Stimulated activated CD4-positive, alpha-beta T cell treated with anti-CD3 and anti-CD28 coated beads, Interleukin-4, amount 100 ng/mL, for 24 hours (primary cell): ENCODE results near the gene DPEP2NB.
"Not testable (repeated sequence)": the region's sequence is repeated elsewhere in the genome, so short reads cannot be mapped to it uniquely, and the experiment has no call there.

Experiments used
- DNase-seq: peaks from one replicate; pipeline ENCODE4 v3.0.0-alpha.2; 2020

DPEP2NB gene

DNA sequence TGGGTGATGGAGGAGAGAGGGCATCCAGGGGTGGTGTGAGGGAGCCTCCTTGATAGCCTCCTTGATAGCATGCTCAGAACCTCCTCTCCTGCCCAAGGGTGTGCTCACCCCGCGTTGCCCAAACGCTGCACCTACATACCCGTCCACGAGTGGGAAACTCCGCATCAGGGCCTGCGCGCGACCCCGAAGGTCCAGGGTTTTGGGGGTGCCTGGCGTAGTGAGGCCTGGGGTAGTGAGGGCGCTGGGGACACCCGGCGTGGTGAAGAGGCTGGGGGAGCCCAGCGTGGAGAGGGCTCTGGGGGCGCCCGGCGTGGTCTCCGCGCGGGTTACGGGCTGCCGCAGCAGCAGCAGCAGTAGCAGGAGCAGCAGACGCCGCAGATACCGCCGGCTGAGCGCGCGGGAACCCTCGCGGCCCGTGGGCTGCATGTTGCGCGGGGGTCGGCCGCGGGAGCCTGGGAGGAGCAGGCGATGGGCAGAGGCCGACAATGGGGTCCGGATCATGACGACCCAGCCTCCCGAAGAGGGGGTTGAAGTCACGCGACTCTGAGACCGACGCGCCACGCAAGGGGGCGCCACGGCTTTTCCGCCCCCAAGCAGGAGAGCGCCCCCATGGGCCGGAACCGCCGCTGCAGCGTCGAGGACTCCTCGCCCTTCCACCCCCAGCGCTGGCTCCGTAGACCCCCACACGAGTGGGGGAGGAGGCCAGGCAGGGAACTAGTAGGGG is 35.6 kb downstream of the DPEP2NB start, which contains the start of gene DPEP3:
DPEP3 (minus strand) TSS at position 545 of the 724 bp plus-strand sequence; CDS start at position 426, 119 bp downstream.
- DNase-seq = no peak

- DNase-seq = no peak
Observed at GRCh38 chr16:67977469-67978227, 38.1 kb downstream of the DPEP2NB start.

DNA sequence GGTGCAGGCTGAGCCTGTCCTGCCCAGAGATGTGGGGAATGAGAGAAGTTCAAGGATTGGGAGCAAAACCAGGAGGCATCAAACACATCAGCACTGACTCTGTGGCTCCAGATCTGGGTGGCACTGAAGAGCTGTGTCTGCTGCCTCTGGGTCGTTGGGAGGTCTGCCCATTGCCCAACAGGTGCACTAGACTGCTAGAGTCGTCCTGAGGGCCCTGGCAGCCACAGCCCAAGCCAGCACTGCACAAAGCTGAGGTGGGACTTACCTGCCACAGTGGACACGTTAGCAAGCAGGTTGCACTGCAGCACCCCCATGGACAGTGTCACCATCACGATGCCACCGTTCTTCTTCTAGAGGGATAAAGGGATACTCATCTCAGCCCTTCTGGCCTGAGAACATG is 38.7 kb downstream of the DPEP2NB start:
- no peak for DNase-seq

DNA sequence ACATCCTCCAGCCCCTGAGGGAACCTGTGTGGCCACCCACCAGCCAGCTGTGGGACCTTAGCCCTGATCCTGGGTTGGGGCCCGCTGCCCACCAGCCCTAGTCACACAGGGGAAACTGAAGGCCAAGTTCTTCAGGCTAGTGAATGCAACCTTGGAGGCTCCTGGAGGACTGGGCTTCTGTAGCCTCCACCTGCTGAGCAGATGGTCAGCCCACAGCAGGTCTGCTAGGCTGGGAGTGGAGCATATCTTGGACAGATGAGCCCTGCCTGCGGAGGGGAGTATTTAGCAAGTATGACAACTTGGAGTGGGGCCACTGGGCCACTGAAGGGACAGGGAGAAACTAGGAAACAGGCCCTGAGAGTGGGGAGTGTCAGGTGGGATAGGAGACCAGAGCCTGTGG is 39.5 kb downstream of the DPEP2NB start:
- DNase-seq = no peak

DNA sequence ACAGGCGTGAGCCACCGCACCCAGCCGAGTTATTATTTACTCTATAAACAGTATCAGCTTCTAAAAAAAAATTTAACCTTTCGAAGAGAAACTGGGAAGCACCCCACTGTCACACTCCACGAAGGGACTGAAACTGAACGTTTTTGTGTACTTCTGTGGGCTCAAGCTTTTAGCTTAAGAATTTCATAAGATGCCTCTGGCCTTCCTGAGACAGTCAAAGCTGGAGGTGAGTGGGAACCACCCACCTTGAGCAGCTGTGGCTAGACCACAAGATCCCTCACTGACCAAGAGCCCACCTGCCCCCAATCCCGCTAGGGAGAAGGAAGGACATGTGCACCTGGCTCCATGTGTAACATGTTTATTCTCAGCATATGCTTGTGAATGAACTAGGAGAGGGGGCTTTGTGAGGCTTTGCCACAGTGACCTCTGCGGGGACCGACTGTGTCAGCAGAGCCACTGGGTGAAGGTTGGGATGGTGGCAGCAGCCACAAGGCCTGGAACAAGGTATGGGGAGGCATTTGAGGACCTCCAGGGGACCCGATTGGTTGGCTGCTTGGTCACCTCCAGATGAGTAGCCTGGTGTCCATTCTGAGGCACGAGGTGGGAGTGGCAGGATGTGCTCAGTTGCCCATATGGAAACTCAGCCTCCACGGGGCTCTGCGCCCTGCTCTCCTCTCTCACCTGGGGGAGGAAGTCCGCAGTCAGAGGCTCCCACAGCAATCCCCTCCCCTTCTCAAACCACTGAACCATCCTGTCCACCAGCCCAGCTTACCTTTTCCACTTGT is 40.2 kb downstream of the DPEP2NB start:
- no peak for DNase-seq

GRCh38 chr16:67972285-67972684 is 43.4 kb downstream of the DPEP2NB start:
- DNase-seq = not testable (repeated sequence)

DNA sequence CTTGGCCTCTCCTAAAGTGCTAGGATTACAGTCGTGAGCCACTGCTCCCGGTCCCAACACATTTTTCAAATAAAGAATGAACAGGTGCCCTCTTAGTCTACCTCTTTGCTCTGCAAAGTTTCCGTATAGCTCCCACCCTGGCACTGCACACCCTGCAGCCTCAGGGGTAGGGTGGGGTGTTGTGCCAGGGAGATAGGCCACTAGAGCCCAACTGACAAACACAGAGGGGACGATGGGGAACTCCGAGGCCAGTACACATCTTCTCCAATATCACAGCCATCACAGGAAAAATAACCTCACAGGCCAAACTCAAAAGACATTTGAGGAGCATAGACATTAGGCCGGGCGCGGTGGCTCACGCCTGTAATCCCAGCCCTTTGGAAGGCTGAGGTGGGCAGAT is 44.6 kb downstream of the DPEP2NB start:
- DNase-seq = no peak

DNA sequence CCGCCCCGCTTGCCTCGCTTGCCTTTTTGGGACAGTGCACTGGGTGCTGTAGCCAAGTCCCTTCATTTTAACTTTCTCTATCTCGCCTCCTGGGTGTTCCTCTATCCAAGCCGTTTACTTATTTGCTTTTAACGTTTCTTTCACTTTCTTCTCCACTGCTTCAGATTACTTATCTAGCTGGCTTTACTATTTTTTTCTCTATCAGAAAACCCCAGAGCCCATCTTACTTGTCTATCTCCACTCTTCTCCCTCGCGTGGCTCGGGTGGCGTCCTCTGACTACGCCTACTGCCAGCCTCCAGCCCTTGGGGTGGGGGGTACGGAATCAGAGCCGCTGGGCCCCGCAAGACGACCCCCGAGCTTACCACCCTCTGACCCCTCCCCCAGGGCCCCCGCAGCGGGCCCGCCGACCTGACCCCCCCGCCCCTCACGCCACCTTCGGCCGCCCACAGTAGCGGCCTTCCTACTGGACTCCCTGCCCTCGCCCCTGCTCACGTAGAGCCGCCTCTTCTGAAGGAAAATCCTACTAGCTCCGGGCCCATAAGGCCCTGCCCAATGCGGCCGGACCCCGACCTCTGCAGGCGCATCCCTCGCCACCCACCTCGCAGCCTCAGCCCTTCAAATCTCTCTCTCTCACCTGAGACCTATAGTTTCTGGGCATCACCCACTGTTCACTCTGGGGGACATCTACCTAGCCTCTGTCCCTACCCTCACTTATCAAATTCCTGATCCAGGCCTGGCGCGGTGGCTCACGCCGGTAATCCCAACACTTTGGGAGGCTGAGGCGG is 46.3 kb downstream of the DPEP2NB start:
- DNase-seq = no peak

DNA sequence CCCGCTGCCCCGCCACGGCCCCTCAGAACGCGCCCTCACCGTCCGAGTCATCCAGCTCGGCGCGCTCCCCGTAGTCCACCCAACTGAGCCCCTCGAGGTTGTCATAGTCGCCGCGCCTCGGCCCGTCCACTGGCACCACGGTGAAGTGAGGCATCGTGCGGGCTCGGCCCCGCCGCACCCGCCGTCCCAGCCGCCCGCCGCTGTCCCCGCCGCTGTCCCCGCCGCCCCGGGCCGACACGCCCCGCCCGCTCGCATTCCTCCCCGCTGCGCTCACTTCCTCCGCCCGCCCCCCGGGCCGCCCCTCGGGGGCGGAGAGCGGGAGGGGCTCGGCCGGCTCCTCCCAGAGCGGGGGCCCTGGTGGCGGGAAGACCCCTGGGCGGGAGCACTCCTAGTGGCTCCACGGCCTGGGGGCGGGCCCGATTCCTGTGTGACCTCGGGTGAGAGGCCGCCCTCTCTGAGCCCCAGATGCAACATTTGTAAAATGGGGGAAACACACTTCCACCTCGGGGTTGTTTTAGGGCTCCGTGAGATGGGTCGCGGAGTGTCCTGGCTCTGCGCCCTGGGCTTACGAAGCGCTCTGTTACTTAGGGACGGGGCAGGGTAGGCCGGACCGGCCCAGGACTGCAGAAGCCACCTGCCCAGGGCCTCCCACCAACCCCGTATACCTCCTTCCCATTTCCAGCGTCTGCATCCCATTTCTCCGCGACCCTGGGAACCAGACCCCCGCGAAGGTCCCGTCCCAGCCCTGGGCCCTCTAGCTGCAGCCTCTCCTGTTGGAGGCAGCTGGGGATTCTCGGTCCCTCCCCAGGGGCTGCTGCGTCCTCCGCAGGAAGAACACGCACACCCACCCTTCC is 47.1 kb downstream of the DPEP2NB start, which contains the start of gene SLC12A4:
SLC12A4 (minus strand) TSS at position 238 of the 854 bp plus-strand sequence; CDS start at position 154, 84 bp downstream.
- peak; percentile 86 for DNase-seq

DNA sequence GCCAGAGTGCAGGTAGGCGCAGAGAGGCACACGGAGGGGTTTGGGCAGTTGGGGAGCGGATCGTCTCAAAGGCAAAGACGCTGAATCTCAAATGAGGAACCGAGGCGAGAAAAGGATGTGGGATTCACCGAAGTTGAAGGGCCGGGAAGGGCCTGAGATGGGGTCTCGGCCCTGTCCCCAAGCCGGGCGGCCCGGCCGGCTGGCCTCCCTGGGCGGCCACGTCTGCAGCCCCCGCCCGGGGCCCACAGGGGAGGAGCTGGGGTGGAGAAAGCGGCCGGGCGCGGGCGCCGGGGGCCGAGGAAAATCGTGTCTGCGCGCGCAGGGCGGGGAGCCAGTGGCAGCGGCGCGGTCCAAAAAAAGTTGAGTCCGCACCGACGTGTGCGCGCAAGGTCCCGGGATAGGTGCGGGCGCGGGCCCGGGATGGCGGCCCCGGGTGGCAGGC is 47.7 kb downstream of the DPEP2NB start:
- peak; percentile 40 for DNase-seq

- peak; percentile 29 for DNase-seq
Observed at GRCh38 chr16:67967183-67967957, 48.3 kb downstream of the DPEP2NB start.

- DNase-seq = no peak
Observed at GRCh38 chr16:67966549-67967182, 49.0 kb downstream of the DPEP2NB start.

GRCh38 chr16:67965668-67966548 is 49.8 kb downstream of the DPEP2NB start:
- no peak for DNase-seq

DNA sequence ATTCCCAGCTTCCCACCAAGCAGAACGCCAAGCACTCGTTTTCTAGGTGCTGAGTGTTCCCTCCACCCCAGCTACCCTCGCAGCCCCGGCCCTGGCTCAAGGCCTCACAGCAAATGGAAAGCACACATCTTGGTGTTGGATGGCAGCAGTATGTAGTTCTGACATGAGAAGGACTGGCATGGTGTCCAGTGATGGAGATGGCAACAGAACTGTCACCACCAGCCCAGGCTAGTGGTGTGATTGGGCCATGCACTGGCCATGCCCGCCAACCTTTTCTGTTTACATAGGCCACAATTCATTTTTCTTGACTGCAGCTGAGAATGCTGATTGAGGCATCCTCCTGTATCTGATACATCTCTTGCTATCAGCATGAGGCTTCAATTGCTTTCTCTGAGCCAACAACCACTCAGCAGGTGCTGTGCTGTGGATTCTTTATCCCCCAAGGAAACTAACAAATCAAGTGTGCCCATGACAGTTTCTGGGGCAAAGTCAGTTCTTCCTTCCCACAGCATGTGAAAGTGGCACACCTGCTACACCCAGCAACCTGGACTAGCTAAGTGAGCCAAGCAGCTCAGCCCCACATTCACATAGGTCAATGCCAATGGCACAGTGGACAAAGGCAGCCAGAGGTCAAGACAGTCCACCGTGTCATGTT is 51.1 kb downstream of the DPEP2NB start:
- DNase-seq = no peak

DNA sequence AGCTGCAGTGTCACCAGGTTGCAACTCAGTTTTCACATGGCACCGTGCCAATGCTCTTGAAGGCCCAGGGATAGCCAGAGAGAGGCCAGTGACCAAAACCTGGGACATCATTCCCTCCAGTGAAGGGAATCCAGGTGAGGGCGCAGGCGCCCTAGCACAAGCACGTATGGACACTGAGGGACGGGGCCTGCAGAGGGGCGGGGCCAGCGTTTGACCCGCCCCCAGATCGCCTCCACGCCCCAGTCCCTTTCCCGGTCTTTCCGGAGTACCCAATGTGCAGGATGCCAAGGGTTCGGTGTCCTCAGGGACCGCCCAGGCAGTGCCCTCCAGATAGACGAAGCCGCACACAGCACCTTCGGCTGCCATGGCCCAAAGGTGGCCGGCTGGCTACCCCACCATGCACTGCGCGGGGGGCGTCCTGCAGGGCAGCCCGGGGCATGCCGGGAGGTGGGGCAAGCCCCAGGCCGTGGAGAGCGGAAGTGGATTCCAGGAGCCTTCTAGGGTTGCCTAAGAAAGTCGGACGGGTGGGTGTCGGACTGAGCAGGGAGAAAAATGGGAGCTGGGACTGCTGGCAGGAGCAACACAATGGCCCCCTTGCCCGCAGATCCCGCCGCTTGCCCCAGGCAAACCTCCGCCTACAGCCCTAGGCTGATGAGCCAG is 51.9 kb downstream of the DPEP2NB start:
- DNase-seq = no peak
